HEK293 (cell line): ENCODE data around the gene PNPLA2.

Experiments used
- CTCF ChIA-PET: fragments of 350-600 bp; formaldehyde crosslinking; extraction: SDS; loops from one replicate; lab custom pipeline; 2021; ENCODE audit warnings: antibody characterized with exemption; lab: Yijun Ruan, JAX
- POLR2A ChIA-PET: fragments of 300-600 bp; formaldehyde crosslinking; extraction: SDS; loops from one replicate; lab custom pipeline; 2020; ENCODE audit warnings: antibody characterized with exemption, inconsistent platforms; lab: Yijun Ruan, JAX
- H3K27ac ChIP-seq: fragments of 200-500 bp; sonication (Bioruptor generic); 2 replicates; pipeline ENCODE4 v1.5.1; 2014; ENCODE audit warnings: low read depth, low read length, control low read depth, inconsistent platforms; ENCODE audit errors: extremely low read depth
- H3K36me3 ChIP-seq, 2 experiments: fragments of 200-500 bp in 1 of 2; sonication (Bioruptor generic) in 1 of 2; 1 replicate in 1 of 2; 2 replicates in 1 of 2; pipeline ENCODE4 v1.5.1; 2014 to 2017; ENCODE audit warnings: inconsistent platforms in 2 of 2, low read length in 2 of 2; ENCODE audit not compliant: control insufficient read depth in 2 of 2, insufficient read depth in 1 of 2
- H3K4me1 ChIP-seq: fragments of 200-500 bp; sonication (Bioruptor generic); 2 replicates; pipeline ENCODE4 v1.5.1; 2014; ENCODE audit warnings: mild to moderate bottlenecking, low read length, inconsistent platforms; ENCODE audit not compliant: control insufficient read depth, insufficient read depth
- H3K4me3 ChIP-seq: 2 replicates; pipeline ENCODE4 v1.5.1; 2011; ENCODE audit warnings: low read depth, mild to moderate bottlenecking, control low read depth, low read length, moderate library complexity
- H3K9me3 ChIP-seq: fragments of 200-500 bp; sonication (Bioruptor generic); 2 replicates; pipeline ENCODE4 v1.5.1; 2014; ENCODE audit warnings: low read depth, low read length, inconsistent platforms; ENCODE audit not compliant: control insufficient read depth, insufficient read depth
- BCL11A ChIP-seq: fragments of 450-650 bp; formaldehyde crosslinking; IDR thresholded peaks from 2 replicates; pipeline ENCODE4 v1.5.1; 2016; ENCODE audit warnings: low read depth, missing biosample characterization, missing genetic modification characterization
- BCL11B ChIP-seq: fragments of 450-650 bp; formaldehyde crosslinking; IDR thresholded peaks from 2 replicates; pipeline ENCODE4 v1.5.1; 2016; ENCODE audit warnings: low read depth, missing biosample characterization, missing genetic modification characterization
- HIC1 ChIP-seq: fragments of 450-650 bp; formaldehyde crosslinking; IDR thresholded peaks from 2 replicates; pipeline ENCODE4 v1.5.1; 2016; ENCODE audit warnings: missing biosample characterization, missing genetic modification characterization
- HOXD13 ChIP-seq: sonication (generic); formaldehyde crosslinking; IDR thresholded peaks from 2 replicates; pipeline ENCODE4 v1.8.0; 2022; ENCODE audit warnings: missing genetic modification reagents, borderline replicate concordance
- KLF1 ChIP-seq: fragments of 450-650 bp; formaldehyde crosslinking; IDR thresholded peaks from 2 replicates; pipeline ENCODE4 v1.5.1; 2016; ENCODE audit warnings: missing biosample characterization, missing genetic modification characterization
- KLF16 ChIP-seq: fragments of 450-650 bp; formaldehyde crosslinking; IDR thresholded peaks from 2 replicates; pipeline ENCODE4 v1.5.1; 2017; ENCODE audit warnings: missing biosample characterization, missing genetic modification characterization
- KLF9 ChIP-seq: fragments of 450-650 bp; formaldehyde crosslinking; IDR thresholded peaks from 2 replicates; pipeline ENCODE4 v1.5.1; 2016; ENCODE audit warnings: missing biosample characterization, missing genetic modification characterization, low read depth
- OVOL3 ChIP-seq: fragments of 450-650 bp; formaldehyde crosslinking; IDR thresholded peaks from 2 replicates; pipeline ENCODE4 v1.5.1; 2016; ENCODE audit warnings: missing biosample characterization, missing genetic modification characterization
- PRDM10 ChIP-seq: fragments of 450-650 bp; formaldehyde crosslinking; IDR thresholded peaks from 2 replicates; pipeline ENCODE4 v1.5.1; 2016; ENCODE audit warnings: missing biosample characterization, missing genetic modification characterization
- SP2 ChIP-seq: fragments of 450-650 bp; formaldehyde crosslinking; IDR thresholded peaks from 2 replicates; pipeline ENCODE4 v1.5.1; 2016; ENCODE audit warnings: missing biosample characterization, missing genetic modification characterization
- ZBTB26 ChIP-seq: fragments of 450-650 bp; formaldehyde crosslinking; optimal IDR thresholded peaks from 2 replicates; pipeline ENCODE3; 2016; ENCODE audit warnings: missing biosample characterization, mild to moderate bottlenecking, missing genetic modification characterization
- ZFHX2 ChIP-seq: fragments of 450-650 bp; formaldehyde crosslinking; conservative IDR thresholded peaks from 2 replicates; pipeline ENCODE4 v1.5.1; 2016; ENCODE audit warnings: missing biosample characterization, missing genetic modification characterization
- ZNF24 ChIP-seq: fragments of 450-650 bp; formaldehyde crosslinking; IDR thresholded peaks from 2 replicates; pipeline ENCODE4 v1.5.1; 2016; ENCODE audit warnings: missing biosample characterization, missing genetic modification characterization
- ZNF274 ChIP-seq, 2 experiments: fragments of 200-500 bp in 1 of 2; fragments of 450-650 bp in 1 of 2; sonication (Bioruptor generic) in 1 of 2; formaldehyde crosslinking in 1 of 2; IDR thresholded peaks; 2 replicates each; pipeline versions ENCODE4 v1.5.1 to v1.6.1; 2014 to 2016; ENCODE audit warnings: borderline replicate concordance in 1 of 2, inconsistent platforms in 1 of 2, low read length in 1 of 2, missing biosample characterization in 1 of 2, missing genetic modification characterization in 1 of 2
- ZNF518A ChIP-seq: fragments of 450-650 bp; formaldehyde crosslinking; conservative IDR thresholded peaks from 2 replicates; pipeline ENCODE4 v1.5.1; 2016; ENCODE audit warnings: low read depth, missing biosample characterization, missing genetic modification characterization
- ZNF600 ChIP-seq: fragments of 450-650 bp; formaldehyde crosslinking; IDR thresholded peaks from 2 replicates; pipeline ENCODE4 v1.5.1; 2016; ENCODE audit warnings: missing biosample characterization, missing genetic modification characterization
- TF ChIP-seq, protein P1 (sequence below): sonication (generic); formaldehyde crosslinking; IDR thresholded peaks from 2 replicates; pipeline ENCODE4 v1.8.1; 2022; ENCODE audit warnings: mild to moderate bottlenecking, moderate library complexity, missing genetic modification reagents

PNPLA2 gene

GRCh38 chr11:843818-844692, 25.3 kb downstream of the PNPLA2 start (continued):
- TF ChIP-seq ZNF24 (tag by site-specific recombination) (no peak), OVOL3 (tag by site-specific recombination) (no peak)

GRCh38 chr11:844693-845644, 26.3 kb downstream of the PNPLA2 start:
- POLR2A ChIA-PET, result interaction anchor here (0.5 to 6.9 kb wide), 11 partner anchors 14 to 244 kb away, joined by 3 to 70 read pairs (median 3); partner anchors contain the start of genes CD151, CEND1, CRACR2B and PNPLA2
- Histone ChIP-seq H3K9me3 (no peaks in the 10 kb centered on the region), H3K4me1 (0 out of 2 replicates have a peak, but pooled peaks cover 6% of the 10 kb centered on the region), H3K36me3 (peaks cover 0 to 13% of the 10 kb centered on the region in 2 experiments; a peak in 1 of 3 replicates), H3K4me3 (peak overlapping the region; percentile 2; the same call in 1 of the 2 replicates), H3K27ac (no peak overlapping the region)
- TF ChIP-seq BCL11B (tag by site-specific recombination), result 0 out of 2 replicates have a peak, but pooled peaks have one; percentile 16
- TF ChIP-seq ZFHX2 (tag by site-specific recombination), result peak; percentile 42
- TF ChIP-seq BCL11A (tag by site-specific recombination), result 0 out of 2 replicates have a peak, but pooled peaks have one; percentile 4
- no peak for TF ChIP-seq KLF16
- TF ChIP-seq ZBTB26 (tag by site-specific recombination), result peak; percentile 3
- 0 out of 2 replicates have a peak, but pooled peaks have one; percentile 15 for TF ChIP-seq ZNF600 (tag by site-specific recombination)
- TF ChIP-seq KLF1 (tag by site-specific recombination), result peak; percentile 89
- no peak for TF ChIP-seq HIC1 (tag by site-specific recombination)
- TF ChIP-seq HOXD13, result no peak
- no peak for TF ChIP-seq ZNF274 (IDR thresholded peaks at IDR 0.05; ENCODE audit: low read length)
- no peak for TF ChIP-seq ZNF274 (tag by site-specific recombination; IDR thresholded peaks at IDR 0.05; ENCODE audit: borderline replicate concordance)
- TF ChIP-seq ZNF518A (tag by site-specific recombination), result no peak
- peak; percentile 50 for TF ChIP-seq SP2
- TF ChIP-seq, protein P1, sequence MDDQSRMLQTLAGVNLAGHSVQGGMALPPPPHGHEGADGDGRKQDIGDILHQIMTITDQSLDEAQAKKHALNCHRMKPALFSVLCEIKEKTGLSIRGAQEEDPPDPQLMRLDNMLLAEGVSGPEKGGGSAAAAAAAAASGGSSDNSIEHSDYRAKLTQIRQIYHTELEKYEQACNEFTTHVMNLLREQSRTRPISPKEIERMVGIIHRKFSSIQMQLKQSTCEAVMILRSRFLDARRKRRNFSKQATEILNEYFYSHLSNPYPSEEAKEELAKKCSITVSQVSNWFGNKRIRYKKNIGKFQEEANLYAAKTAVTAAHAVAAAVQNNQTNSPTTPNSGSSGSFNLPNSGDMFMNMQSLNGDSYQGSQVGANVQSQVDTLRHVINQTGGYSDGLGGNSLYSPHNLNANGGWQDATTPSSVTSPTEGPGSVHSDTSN, result 0 out of 2 replicates have a peak, but pooled peaks have one; percentile 24
- no peak for TF ChIP-seq KLF9 (tag by site-specific recombination)
- TF ChIP-seq PRDM10 (tag by site-specific recombination), result peak; percentile 54; the same call in 1 of the 2 replicates
- CTCF ChIA-PET, result interaction anchor here (0.6 to 2.3 kb wide), 5 partner anchors 24 to 1305 kb away, joined by 3 to 9 read pairs (median 3); no protein-coding TSS in a partner anchor
